Panc1 (cell line): ENCODE measurements around the gene EEF2. TPM values are rescaled to one million over a fixed set of nuclear protein-coding genes. Genes with fewer than 3 reads are reported as not detected.

Experiments used
- ATAC-seq: fragments of 200-7000 bp; cut with Tn5 transposase; 2 replicates; pipeline ENCODE4 v1.9.1; 2020; ENCODE audit warnings: mild to moderate bottlenecking, moderate library complexity
- BruUV-seq: library from RNA; stranded (reverse); fragments of 400-500 nt; replicated peaks from 2 replicates; lab custom pipeline; 2021; lab: Mats Ljungman, UMichigan
- CTCF ChIA-PET: fragments of 300-600 bp; sonication (Branson Sonifier 250); formaldehyde crosslinking; loops from one replicate; lab custom pipeline; 2022; ENCODE audit warnings: antibody characterized with exemption; lab: Charles Lee
- POLR2A ChIA-PET: fragments of 300-600 bp; sonication (Branson Sonifier 250); formaldehyde crosslinking; loops from one replicate; lab custom pipeline; 2022; ENCODE audit warnings: antibody characterized with exemption; lab: Charles Lee
- DNase-seq: peaks from one replicate; pipeline ENCODE4 v3.0.0-alpha.2; 2010; ENCODE audit warnings: low read depth, low spot score
- H3K27ac ChIP-seq: 2 replicates; pipeline ENCODE4 v1.5.1; 2011; ENCODE audit warnings: mild to moderate bottlenecking, low read length, inconsistent platforms
- H3K27me3 ChIP-seq: fragments of 200-500 bp; sonication (Bioruptor generic); 2 replicates; pipeline ENCODE4 v1.6.0; 2014; ENCODE audit warnings: low read length, inconsistent platforms; ENCODE audit not compliant: control insufficient read depth, insufficient read depth
- H3K36me3 ChIP-seq: fragments of 200-500 bp; sonication (Bioruptor generic); 2 replicates; pipeline ENCODE4 v1.5.1; 2014; ENCODE audit warnings: inconsistent platforms, mild to moderate bottlenecking, low read length, moderate library complexity; ENCODE audit not compliant: control insufficient read depth, insufficient read depth
- H3K4me1 ChIP-seq: 2 replicates; pipeline ENCODE4 v1.5.1; 2011; ENCODE audit warnings: inconsistent platforms, mild to moderate bottlenecking, low read length, moderate library complexity; ENCODE audit not compliant: control insufficient read depth, insufficient read depth
- H3K4me3 ChIP-seq, 2 experiments: 2 replicates each; pipeline ENCODE4 v1.5.1; 2011 to 2012; ENCODE audit warnings: low read depth in 2 of 2, low read length in 2 of 2, mild to moderate bottlenecking in 2 of 2, inconsistent platforms in 1 of 2, moderate library complexity in 1 of 2
- H3K9me3 ChIP-seq: fragments of 200-500 bp; sonication (Bioruptor generic); 2 replicates; pipeline ENCODE4 v1.5.1; 2014; ENCODE audit warnings: low read depth, mild to moderate bottlenecking, inconsistent platforms, low read length, moderate library complexity; ENCODE audit not compliant: control insufficient read depth, insufficient read depth
- CTCF ChIP-seq: fragments of 450-650 bp; IDR thresholded peaks from 2 replicates; pipeline ENCODE4 v1.5.1; 2017; ENCODE audit warnings: mild to moderate bottlenecking
- POLR2AphosphoS5 ChIP-seq: IDR thresholded peaks from 2 replicates; pipeline ENCODE4 v1.6.1; 2012; ENCODE audit warnings: mild to moderate bottlenecking, low read depth, low read length, moderate library complexity
- REST ChIP-seq, 2 experiments: IDR thresholded peaks; 2 replicates each; pipeline ENCODE4 v1.6.1; 2011 to 2012; ENCODE audit warnings: low read depth in 2 of 2, control low read depth in 1 of 2, low read length in 1 of 2, mild to moderate bottlenecking in 1 of 2, moderate library complexity in 1 of 2; ENCODE audit not compliant: insufficient read depth in 1 of 2
- SIN3A ChIP-seq: IDR thresholded peaks from 2 replicates; pipeline ENCODE4 v1.6.1; 2012; ENCODE audit warnings: low read depth, mild to moderate bottlenecking, low read length, moderate library complexity, borderline replicate concordance; ENCODE audit not compliant: insufficient read depth
- TCF7L2 ChIP-seq: IDR thresholded peaks from 2 replicates; pipeline ENCODE4 v1.6.1; 2011; ENCODE audit warnings: mild to moderate bottlenecking, low read depth, low read length, inconsistent platforms
- in situ Hi-C: cut with HindIII; loops from 2 replicates; pipeline ENCODE4 v1.10.0; 2016; ENCODE audit warnings: low sequenced_read_pairs, low pct_unique_long_range_greater_than_20kb
- intact Hi-C: fragments of 100-400 bp; cut with micrococcal nuclease; formaldehyde crosslinking; loops from one replicate; pipeline ENCODE4 v1.10.0; 2022; ENCODE audit not compliant: unreplicated experiment
- total RNA-seq: library from RNA; stranded (reverse); gene quantifications from one replicate; pipeline ENCODE4 v1.2.1, GENCODE V29; 2021; ENCODE audit not compliant: unreplicated experiment

The EEF2 gene
- total RNA-seq, 1 experiment from 2014 or later: 1,391 TPM

GRCh38 chr19:4025317-4025716 is 40.1 kb upstream of the EEF2 start:
- Histone ChIP-seq H3K4me1 (no peaks in the 10 kb centered on the region), H3K27me3 (no peaks in the 10 kb centered on the region), H3K9me3 (no peaks in the 10 kb centered on the region), H3K27ac (no peak overlapping the region), H3K4me3 (no peak overlapping the region), H3K36me3 (no peaks in the 10 kb centered on the region)
- in situ Hi-C loops: no loop called here
- TF ChIP-seq POLR2AphosphoS5: no peak
- no peak for TF ChIP-seq CTCF
- TF ChIP-seq TCF7L2: no peak
- no peak for TF ChIP-seq SIN3A
- TF ChIP-seq REST (IDR thresholded peaks at IDR 0.05; ENCODE audit: insufficient read depth in 1 of 2, low read depth in 2 of 2, low read length in 1 of 2): no peak
- no peak for ATAC-seq
- BruUV-seq: no TSS peak
- no peak for DNase-seq
- ChIA-PET POLR2A (no interaction called here), CTCF (no interaction called here)
- intact Hi-C loops: no loop called here

DNA sequence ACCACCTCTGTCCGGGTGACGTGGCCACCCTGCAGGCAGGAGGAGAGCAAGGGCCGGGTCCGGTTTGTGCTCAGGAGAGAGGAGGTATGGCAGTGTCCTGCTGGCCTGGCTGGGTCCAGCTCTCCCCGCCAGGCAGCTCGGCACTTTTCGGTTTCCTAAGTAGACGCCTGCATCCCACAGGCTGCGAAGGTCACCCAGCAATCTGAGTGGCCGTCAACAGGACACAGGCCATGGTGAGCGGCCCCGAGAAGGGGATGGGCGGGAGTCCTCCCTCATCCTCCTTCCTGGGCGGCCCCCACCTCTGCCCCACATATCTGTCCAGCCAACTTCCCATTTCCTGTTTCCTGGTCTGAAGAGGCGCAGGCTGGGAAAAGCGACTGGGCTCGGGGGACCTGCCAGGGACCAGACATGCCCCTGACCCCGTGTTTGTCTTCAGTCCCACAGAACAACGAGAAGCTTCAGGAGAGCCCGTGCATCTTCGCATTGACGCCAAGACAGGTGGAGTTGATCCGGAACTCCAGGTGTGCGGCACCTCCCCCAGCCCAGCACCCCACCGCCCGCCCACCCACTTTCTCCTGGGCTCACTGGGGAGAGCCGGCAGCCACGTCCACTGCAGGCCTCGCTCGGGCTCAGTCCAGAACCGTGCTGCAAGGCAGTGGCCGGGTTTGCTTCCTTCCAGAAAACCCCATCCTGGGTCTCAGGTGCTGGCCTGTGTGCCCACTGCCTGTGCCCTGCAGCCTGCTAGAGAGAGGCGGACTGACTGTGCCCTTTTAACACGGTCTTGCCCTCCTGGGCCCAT is 38.5 kb upstream of the EEF2 start:
- no peak overlapping the region for H3K4me3 ChIP-seq
- in situ Hi-C loops: no loop called here
- no peaks in the 10 kb centered on the region for H3K36me3 ChIP-seq
- no peaks in the 10 kb centered on the region for H3K4me1 ChIP-seq
- H3K9me3 ChIP-seq: no peaks in the 10 kb centered on the region
- ChIA-PET CTCF (no interaction called here), POLR2A (no interaction called here)
- TF ChIP-seq POLR2AphosphoS5 (no peak), CTCF (no peak)
- DNase-seq: no peak
- intact Hi-C loops: no loop called here
- ATAC-seq: no peak
- no peaks in the 10 kb centered on the region for H3K27me3 ChIP-seq
- BruUV-seq: TSS peak; percentile 73
- no peak overlapping the region for H3K27ac ChIP-seq
